ENCODE results near the gene IVL. TPM values are rescaled to one million over a fixed set of nuclear protein-coding genes. Genes with fewer than 3 reads are reported as not detected.

The IVL gene
- total RNA-seq, 1 experiment from 2014 or later, result not detected

GRCh38 chr1:152946651-152947256, 38.4 kb downstream of the IVL start, which contains the start of gene SPRR5:
Gene SPRR5, plus strand, starts transcription at chr1:152947206. Its CDS starts 1,349 bp downstream, at chr1:152948555.
- DNase-seq (ENCODE audit: low read depth), result no peak

GRCh38 chr1:152951711-152952110, 43.4 kb downstream of the IVL start:
- no peak for DNase-seq (ENCODE audit: low read depth)

GRCh38 chr1:152953761-152954160, 45.4 kb downstream of the IVL start:
- DNase-seq (ENCODE audit: low read depth), result no peak

GRCh38 chr1:152954436-152954835, 46.1 kb downstream of the IVL start:
- peak; percentile 56 for DNase-seq (ENCODE audit: low read depth)

GRCh38 chr1:152957561-152957960, 49.2 kb downstream of the IVL start:
- DNase-seq (ENCODE audit: low read depth), result no peak

GRCh38 chr1:152959273-152959672, 50.9 kb downstream of the IVL start:
- DNase-seq (ENCODE audit: low read depth), result no peak

- no peak for DNase-seq (ENCODE audit: low read depth)
Observed at GRCh38 chr1:152959801-152960451, 51.6 kb downstream of the IVL start.

- peak; percentile 5 for DNase-seq (ENCODE audit: low read depth)
Observed at GRCh38 chr1:152960452-152961044, 52.2 kb downstream of the IVL start.

Other genes starting within 250 kb of the IVL start
- not detected in 2 replicates for gene LCE2D, start 245.2 kb upstream of the IVL start, total RNA-seq (2014; rRNA removed; shearing (Covaris generic))
- gene LCE2C, start 233.3 kb upstream of the IVL start, total RNA-seq (2014; rRNA removed; shearing (Covaris generic)), result not detected in 2 replicates
- gene LCE2B, start 222.4 kb upstream of the IVL start, total RNA-seq (2014; rRNA removed; shearing (Covaris generic)), result not detected in 2 replicates
- not detected in 2 replicates for gene LCE2A, start 210.2 kb upstream of the IVL start, total RNA-seq (2014; rRNA removed; shearing (Covaris generic))
- gene LCE4A, start 200.4 kb upstream of the IVL start, total RNA-seq (2014; rRNA removed; shearing (Covaris generic)), result not detected in 2 replicates
- not detected in 2 replicates for gene KPRP, start 150.5 kb upstream of the IVL start, total RNA-seq (2014; rRNA removed; shearing (Covaris generic))
- not detected in 2 replicates for gene LCE1F, start 133.4 kb upstream of the IVL start, total RNA-seq (2014; rRNA removed; shearing (Covaris generic))
- gene LCE1E, start 122.3 kb upstream of the IVL start, total RNA-seq (2014; rRNA removed; shearing (Covaris generic)), result not detected in 2 replicates
- gene LCE1D, start 111.8 kb upstream of the IVL start, total RNA-seq (2014; rRNA removed; shearing (Covaris generic)), result not detected in 2 replicates
- gene LCE1C, start 101.9 kb upstream of the IVL start, total RNA-seq (2014; rRNA removed; shearing (Covaris generic)), result not detected in 2 replicates
- gene LCE1B, start 96.6 kb upstream of the IVL start, total RNA-seq (2014; rRNA removed; shearing (Covaris generic)), result not detected in 2 replicates
- gene LCE1A, start 81.1 kb upstream of the IVL start, total RNA-seq (2014; rRNA removed; shearing (Covaris generic)), result not detected in 2 replicates
- gene LCE6A, start 65.7 kb upstream of the IVL start, total RNA-seq (2014; rRNA removed; shearing (Covaris generic)), result not detected in 2 replicates
- gene LCE7A, start 48.5 kb upstream of the IVL start, total RNA-seq (2014; rRNA removed; shearing (Covaris generic)), result not detected in 2 replicates
- not detected in 2 replicates for gene SMCP, start 30.2 kb upstream of the IVL start, total RNA-seq (2014; rRNA removed; shearing (Covaris generic))
- not detected in 2 replicates for gene SPRR5, start 38.7 kb downstream of the IVL start, total RNA-seq (2014; rRNA removed; shearing (Covaris generic))
- gene SPRR4, start 62.1 kb downstream of the IVL start, total RNA-seq (2014; rRNA removed; shearing (Covaris generic)), result not detected in 2 replicates
- not detected in 2 replicates for gene SPRR1A, start 75.5 kb downstream of the IVL start, total RNA-seq (2014; rRNA removed; shearing (Covaris generic))
- gene SPRR3, start 93.2 kb downstream of the IVL start, total RNA-seq (2014; rRNA removed; shearing (Covaris generic)), result not detected in 2 replicates
- gene SPRR1B, start 122.7 kb downstream of the IVL start, total RNA-seq (2014; rRNA removed; shearing (Covaris generic)), result not detected in 2 replicates
- gene SPRR2D, start 132.6 kb downstream of the IVL start, total RNA-seq (2014; rRNA removed; shearing (Covaris generic)), result not detected in 2 replicates
- gene SPRR2A, start 149.0 kb downstream of the IVL start, total RNA-seq (2014; rRNA removed; shearing (Covaris generic)), result not detected in 2 replicates
- not detected in 2 replicates for gene SPRR2B, start 163.1 kb downstream of the IVL start, total RNA-seq (2014; rRNA removed; shearing (Covaris generic))
- not detected in 2 replicates for gene SPRR2E, start 186.0 kb downstream of the IVL start, total RNA-seq (2014; rRNA removed; shearing (Covaris generic))
- not detected in 2 replicates for gene SPRR2F, start 205.0 kb downstream of the IVL start, total RNA-seq (2014; rRNA removed; shearing (Covaris generic))
- gene SPRR2G, start 242.3 kb downstream of the IVL start, total RNA-seq (2014; rRNA removed; shearing (Covaris generic)), result not detected in 2 replicates

All from M059J (cell line).